ENCODE data around the gene FOXK2.

FOXK2 gene

DNA sequence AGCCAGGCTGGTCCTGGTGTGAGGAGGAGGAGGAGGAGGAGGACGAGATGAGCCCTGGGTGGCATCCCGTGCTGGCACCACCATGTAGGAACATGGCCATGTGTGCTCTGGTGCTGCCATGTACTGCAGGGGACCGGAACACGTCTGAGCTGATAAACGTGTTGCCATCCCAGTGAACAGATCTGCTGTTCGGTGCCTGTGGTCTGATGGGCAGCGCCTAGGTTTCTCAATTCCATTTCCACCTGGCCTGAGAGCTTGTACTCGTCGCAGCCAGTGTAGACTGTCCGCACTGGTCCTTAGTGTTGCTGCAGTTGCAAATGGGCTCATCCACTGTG, 28.4 kb upstream of the FOXK2 start:
- DNase-seq (ENCODE audit: low spot score) = no peak
- TF ChIP-seq, protein P1, sequence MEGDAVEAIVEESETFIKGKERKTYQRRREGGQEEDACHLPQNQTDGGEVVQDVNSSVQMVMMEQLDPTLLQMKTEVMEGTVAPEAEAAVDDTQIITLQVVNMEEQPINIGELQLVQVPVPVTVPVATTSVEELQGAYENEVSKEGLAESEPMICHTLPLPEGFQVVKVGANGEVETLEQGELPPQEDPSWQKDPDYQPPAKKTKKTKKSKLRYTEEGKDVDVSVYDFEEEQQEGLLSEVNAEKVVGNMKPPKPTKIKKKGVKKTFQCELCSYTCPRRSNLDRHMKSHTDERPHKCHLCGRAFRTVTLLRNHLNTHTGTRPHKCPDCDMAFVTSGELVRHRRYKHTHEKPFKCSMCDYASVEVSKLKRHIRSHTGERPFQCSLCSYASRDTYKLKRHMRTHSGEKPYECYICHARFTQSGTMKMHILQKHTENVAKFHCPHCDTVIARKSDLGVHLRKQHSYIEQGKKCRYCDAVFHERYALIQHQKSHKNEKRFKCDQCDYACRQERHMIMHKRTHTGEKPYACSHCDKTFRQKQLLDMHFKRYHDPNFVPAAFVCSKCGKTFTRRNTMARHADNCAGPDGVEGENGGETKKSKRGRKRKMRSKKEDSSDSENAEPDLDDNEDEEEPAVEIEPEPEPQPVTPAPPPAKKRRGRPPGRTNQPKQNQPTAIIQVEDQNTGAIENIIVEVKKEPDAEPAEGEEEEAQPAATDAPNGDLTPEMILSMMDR (IDR thresholded peaks at IDR 0.05; ENCODE audit: extremely low read depth, missing control alignments) = no peak

DNA sequence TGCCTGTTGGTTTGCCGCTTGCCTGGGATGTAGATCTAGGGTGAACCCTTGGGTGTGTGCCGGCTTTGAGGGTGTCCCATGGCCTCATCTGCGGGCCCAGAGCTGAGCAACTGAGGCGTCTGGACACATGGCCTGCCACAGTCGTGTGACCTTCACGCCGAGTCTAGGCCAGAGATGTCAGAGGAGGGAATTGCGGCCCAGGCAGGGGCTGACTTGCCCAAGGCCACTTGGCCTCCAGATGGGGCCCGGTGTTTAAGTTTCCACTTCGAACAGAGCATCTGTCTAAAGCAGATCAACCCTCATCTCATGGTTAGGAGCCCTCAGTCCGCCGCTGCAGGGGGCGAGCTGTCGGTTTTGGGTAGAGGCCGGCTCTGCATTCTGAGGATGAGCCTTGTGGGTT, 28.0 kb upstream of the FOXK2 start:
- TF ChIP-seq, protein P1 (IDR thresholded peaks at IDR 0.05; ENCODE audit: extremely low read depth, missing control alignments) = no peak
- DNase-seq (ENCODE audit: low spot score) = no peak

DNA sequence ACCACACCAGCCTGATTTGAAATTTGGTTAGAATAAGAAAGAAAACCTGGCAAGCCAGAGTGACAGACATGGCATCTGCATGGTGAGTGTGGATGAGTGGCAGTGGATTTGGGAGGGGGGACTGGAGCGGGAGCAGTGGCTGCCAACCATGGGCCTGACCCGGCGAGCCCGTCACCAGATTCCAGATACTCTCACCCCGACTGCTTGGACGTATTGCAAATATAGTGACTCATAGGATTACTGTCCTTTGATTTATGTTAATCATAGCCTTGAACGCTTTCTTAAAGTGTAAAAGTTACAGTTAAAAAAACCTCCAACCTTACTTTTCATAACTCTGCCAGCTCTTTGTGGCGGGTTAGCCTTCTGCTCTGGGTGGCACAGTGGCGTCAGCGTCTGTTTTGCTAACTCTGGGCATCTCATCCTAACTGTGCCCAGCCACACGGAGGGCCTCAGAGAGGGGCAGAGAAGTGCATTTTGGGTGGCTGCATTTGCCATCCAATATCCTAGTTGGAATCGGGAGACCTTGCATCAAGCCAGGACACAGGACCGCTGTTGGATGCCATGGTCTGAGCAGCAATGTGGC, 26.8 kb upstream of the FOXK2 start:
- TF ChIP-seq, protein P1 (IDR thresholded peaks at IDR 0.05; ENCODE audit: extremely low read depth, missing control alignments) = no peak
- no peak for DNase-seq (ENCODE audit: low spot score)

DNA sequence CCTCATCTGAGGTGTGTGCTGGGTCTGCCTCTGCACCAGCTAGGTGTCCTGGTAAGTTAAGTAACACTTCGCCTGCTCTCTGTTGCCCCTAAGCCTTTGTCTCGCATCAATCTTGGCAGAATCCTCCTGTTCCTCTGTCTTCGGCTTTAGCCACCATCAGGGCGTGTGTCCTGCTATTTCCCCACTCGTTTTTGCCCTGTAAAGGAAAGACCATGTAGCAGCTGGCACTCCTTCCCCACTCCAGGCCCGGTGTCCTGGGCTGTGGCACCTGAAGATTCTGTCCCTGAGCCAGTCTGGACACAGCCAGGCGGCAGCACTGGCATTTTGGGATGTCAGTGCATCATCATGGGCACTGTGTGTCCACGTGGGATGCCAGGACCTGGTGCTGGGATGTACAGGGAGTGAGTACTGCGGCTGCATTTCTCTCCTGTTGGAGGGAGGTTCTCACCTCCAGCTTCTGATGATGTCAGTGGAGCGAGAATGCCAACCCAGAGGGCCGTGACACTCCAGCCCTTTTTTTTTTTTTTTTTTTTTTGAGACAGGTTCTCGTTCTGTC, 26.2 kb upstream of the FOXK2 start:
- DNase-seq (ENCODE audit: low spot score) = no peak
- TF ChIP-seq, protein P1 (IDR thresholded peaks at IDR 0.05; ENCODE audit: extremely low read depth, missing control alignments) = no peak

DNA sequence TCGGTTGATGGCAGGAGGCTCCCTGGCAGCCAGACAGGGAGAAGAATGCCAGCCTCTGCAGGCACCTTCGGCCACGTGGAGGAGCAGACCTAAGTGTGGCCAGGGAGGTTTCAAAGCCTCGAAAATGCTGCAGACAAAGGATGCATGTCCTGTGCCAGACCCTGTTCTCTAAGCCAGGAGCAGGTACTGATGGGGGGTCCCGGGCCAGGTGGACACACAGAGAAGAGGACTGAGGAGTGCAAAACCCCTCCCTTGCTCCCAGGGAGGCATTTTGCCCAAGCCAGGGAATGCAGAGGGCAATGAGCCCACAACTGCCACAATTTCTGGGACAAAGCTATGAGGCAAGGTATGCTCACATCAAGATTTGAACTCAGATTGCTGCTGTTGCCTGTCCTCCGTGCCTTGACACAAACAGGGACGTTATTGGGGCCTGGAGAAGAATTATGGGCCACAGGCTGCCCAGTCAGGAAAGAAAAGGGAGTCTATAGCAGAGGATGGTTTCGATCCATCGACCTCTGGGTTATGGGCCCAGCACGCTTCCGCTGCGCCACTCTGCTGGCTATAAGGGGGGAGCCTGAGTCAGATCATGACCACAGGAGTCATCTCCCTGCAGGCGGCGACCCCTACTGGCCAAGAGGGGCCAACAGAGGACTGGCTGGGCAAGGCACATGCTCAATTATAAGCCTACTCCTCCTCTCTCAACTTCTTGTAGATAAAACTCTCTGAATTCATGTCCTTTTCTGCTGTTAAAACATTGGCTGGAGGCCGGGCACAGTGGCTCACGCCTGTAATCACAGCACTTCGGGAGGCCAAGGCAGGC, 25.1 kb upstream of the FOXK2 start:
- peak; percentile 93 for DNase-seq (ENCODE audit: low spot score)
- TF ChIP-seq, protein P1 (IDR thresholded peaks at IDR 0.05; ENCODE audit: extremely low read depth, missing control alignments) = peak; percentile 96

DNA sequence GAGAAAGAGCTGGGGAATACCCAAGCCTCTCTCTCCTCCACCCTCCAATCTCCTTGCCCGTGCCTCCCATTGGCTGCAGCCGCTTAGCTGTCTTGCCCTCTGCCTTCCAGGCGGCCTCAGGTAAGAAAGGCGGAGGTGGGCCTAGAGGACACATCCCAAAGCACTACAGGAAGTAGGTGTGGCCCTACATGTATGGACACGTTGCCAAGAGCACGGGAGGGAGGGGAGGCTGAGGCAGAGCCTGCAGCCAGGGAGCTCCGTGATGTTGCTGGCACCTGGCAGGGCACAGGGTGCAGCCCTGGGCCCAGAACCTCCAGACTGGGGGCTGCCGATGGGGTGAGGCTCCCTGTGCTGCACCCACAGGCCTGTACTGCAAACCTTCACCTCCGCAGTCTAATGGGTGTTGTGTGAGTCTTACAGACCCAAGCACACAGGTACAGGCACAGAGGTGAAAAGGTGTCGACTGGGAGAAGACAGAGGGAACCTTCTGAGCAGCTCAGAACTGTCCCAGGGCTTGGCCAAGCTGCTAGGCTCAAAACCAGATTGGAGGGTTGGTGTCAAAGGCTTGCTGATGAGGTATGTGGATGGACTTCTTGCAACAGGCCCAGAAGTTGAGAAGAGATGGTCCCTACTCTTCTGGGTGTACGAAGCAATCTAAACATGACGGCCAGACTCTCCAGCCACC, 23.5 kb upstream of the FOXK2 start:
- TF ChIP-seq, protein P1 (IDR thresholded peaks at IDR 0.05; ENCODE audit: extremely low read depth, missing control alignments) = no peak
- DNase-seq (ENCODE audit: low spot score) = no peak

Data from GM20000 (cell line).